Measurements from ENCODE around the gene PTPN9.

- TF ChIP-seq CTCF (IDR thresholded peaks at IDR 0.05) (no peak), POLR2A (IDR thresholded peaks at IDR 0.05) (no peak), EP300 (IDR thresholded peaks at IDR 0.05) (no peak)
Measured at GRCh38 chr15:75542386-75542797, 36.7 kb downstream of the PTPN9 start.
